Erythroblast (primary cell): ENCODE data around the gene BTN3A1.

ENCODE experiments used
- GATA1 ChIP-seq: IDR thresholded peaks from 2 replicates; pipeline ENCODE4 v1.6.1; 2011; ENCODE audit warnings: low read depth, mild to moderate bottlenecking, control low read depth, low read length, moderate library complexity
- POLR2A ChIP-seq: IDR thresholded peaks from 2 replicates; pipeline ENCODE4 v1.6.1; 2011; ENCODE audit warnings: mild to moderate bottlenecking, low read length

GRCh38 chr6:26416288-26416687 lies 14.2 kb downstream of the BTN3A1 start:
- no peak for TF ChIP-seq POLR2A
- no peak for TF ChIP-seq GATA1
